GM12878 (cell line): ENCODE measurements around the gene GPR21. TPM values are rescaled to one million over a fixed set of nuclear protein-coding genes. Genes with fewer than 3 reads are reported as not detected.

ENCODE experiments used
- ATAC-seq: fragments of 200-7000 bp; cut with Tn5 transposase; 3 replicates; pipeline ENCODE4 v1.9.1; 2020; ENCODE audit warnings: mild to moderate bottlenecking, moderate library complexity
- BruUV-seq: library from RNA; stranded (reverse); fragments of 400-500 nt; replicated peaks from 2 replicates; lab custom pipeline; 2021; lab: Mats Ljungman, UMichigan
- CTCF ChIA-PET: fragments of 300-600 bp; sonication (Branson Sonifier 250); formaldehyde crosslinking; extraction: SDS; loops from one replicate; lab custom pipeline; 2021; ENCODE audit warnings: inconsistent platforms; lab: Yijun Ruan, JAX
- POLR2A ChIA-PET: fragments of 350-600 bp; formaldehyde crosslinking; extraction: SDS; loops from one replicate; lab custom pipeline; 2021; ENCODE audit warnings: inconsistent platforms; lab: Charles Lee
- RAD21 ChIA-PET: fragments of 300-600 bp; sonication (Branson Sonifier 250); formaldehyde crosslinking; loops from one replicate; lab custom pipeline; 2023; ENCODE audit warnings: antibody characterized with exemption; ENCODE audit not compliant: unreplicated experiment; lab: Charles Lee
- SMC1A ChIA-PET: fragments of 300-600 bp; sonication (Branson Sonifier 250); formaldehyde crosslinking; loops from one replicate; lab custom pipeline; 2023; ENCODE audit not compliant: unreplicated experiment, uncharacterized antibody; lab: Charles Lee
- DNase-seq: peaks from one replicate; pipeline ENCODE4 v3.0.0-alpha.2; 2011; ENCODE audit warnings: low read depth, low spot score
- FAIRE-seq: peaks from 3 replicates; lab custom pipeline; 2011; peaks lifted over from hg19 to GRCh38; lab: Jason Lieb, UNC
- H2AFZ ChIP-seq: 2 replicates; pipeline ENCODE4 v1.6.0; 2011; ENCODE audit warnings: low read depth, low read length, control low read depth; ENCODE audit not compliant: control insufficient read depth
- H3K27ac ChIP-seq: 2 replicates; pipeline ENCODE4 v1.5.1; 2011; ENCODE audit warnings: control low read depth; ENCODE audit not compliant: control insufficient read depth, insufficient read depth
- H3K27me3 ChIP-seq, 2 experiments: replicated peaks in 1 of 2; 2 replicates each; pipeline versions ENCODE4 v1.6.0 to v1.6.1; 2011; ENCODE audit warnings: low read length in 1 of 2; ENCODE audit not compliant: control insufficient read depth in 2 of 2, insufficient read depth in 2 of 2
- H3K36me3 ChIP-seq, 2 experiments: 2 replicates each; pipeline ENCODE4 v1.5.1; 2011; ENCODE audit warnings: low read length in 1 of 2; ENCODE audit not compliant: control insufficient read depth in 2 of 2, insufficient read depth in 2 of 2
- H3K4me1 ChIP-seq: 2 replicates; pipeline ENCODE4 v1.6.1; 2011; ENCODE audit warnings: mild to moderate bottlenecking, low read length, moderate library complexity, mixed read lengths; ENCODE audit not compliant: control insufficient read depth, insufficient read depth
- H3K4me2 ChIP-seq: 2 replicates; pipeline ENCODE4 v1.6.0; 2011; ENCODE audit warnings: control low read depth; ENCODE audit not compliant: control insufficient read depth, insufficient read depth
- H3K4me3 ChIP-seq: fragments of 200-600 bp; sonication (generic); 2 replicates; pipeline ENCODE4 v1.5.1; 2016
- H3K79me2 ChIP-seq: 2 replicates; pipeline ENCODE4 v1.6.0; 2011; ENCODE audit warnings: low read length; ENCODE audit not compliant: control insufficient read depth, insufficient read depth
- H3K9ac ChIP-seq: 2 replicates; pipeline ENCODE4 v1.8.0; 2011; ENCODE audit warnings: low read length, control low read depth, mixed read lengths; ENCODE audit not compliant: control insufficient read depth, insufficient read depth
- H3K9me3 ChIP-seq: replicated peaks from 3 replicates; pipeline ENCODE4 v1.5.1; 2011; ENCODE audit warnings: mild to moderate bottlenecking, low read length; ENCODE audit not compliant: control insufficient read depth, insufficient read depth
- H4K20me1 ChIP-seq: 2 replicates; pipeline ENCODE4 v1.6.0; 2011; ENCODE audit not compliant: control insufficient read depth, insufficient read depth
- MEF2A ChIP-seq: IDR thresholded peaks from 2 replicates; pipeline ENCODE4 v1.6.1; 2011; ENCODE audit warnings: low read depth, mild to moderate bottlenecking, low read length, moderate library complexity; ENCODE audit not compliant: insufficient read depth
- NBN ChIP-seq: fragments of 450-650 bp; IDR thresholded peaks from 2 replicates; pipeline ENCODE4 v1.6.1; 2016
- NR2C1 ChIP-seq: fragments of 450-650 bp; IDR thresholded peaks from 2 replicates; pipeline ENCODE4 v1.6.1; 2017; ENCODE audit warnings: antibody characterized with exemption, mild to moderate bottlenecking, moderate library complexity
- NR2C2 ChIP-seq: IDR thresholded peaks from 2 replicates; pipeline ENCODE4 v1.6.1; 2011; ENCODE audit warnings: borderline replicate concordance, low read depth; ENCODE audit not compliant: control insufficient read depth, insufficient read length
- WGBS: methylation state at CpG from one replicate; pipeline ENCODE4 v1.1.6; 2016; ENCODE audit warnings: low lambda C conversion rate; ENCODE audit not compliant: insufficient replicate concordance, insufficient coverage; ENCODE audit errors: missing lambda C conversion rate; 5-methylcytosine and 5-hydroxymethylcytosine counted together
- in situ Hi-C: fragments of 300-500 bp; cut with MboI; formaldehyde crosslinking; loops from 9 replicates; pipeline ENCODE4 v1.14.3; 2018; ENCODE audit warnings: mixed read lengths
- intact Hi-C: fragments of 100-400 bp; cut with micrococcal nuclease; formaldehyde crosslinking; loops from one replicate; pipeline ENCODE4 v1.14.2; 2022; ENCODE audit not compliant: unreplicated experiment
- polyA plus RNA-seq, 11 experiments: library from polyadenylated mRNA; depleted of rRNA in 4 of 11; unstranded in 6 of 11; stranded (reverse) in 5 of 11; fragments of >200 nt; fragmentation: Nextera tagmentation in 4 of 11; fragmentation: Illumina TruSeq in 1 of 11; extraction: Ambion mirVana in 4 of 11; extraction: Trizol in 1 of 11; gene quantifications; 1 replicate in 1 of 11; 2 replicates in 10 of 11; pipeline versions ENCODE4 v1.2.1 to v1.2.3, GENCODE V29; 2011 to 2016; ENCODE audit warnings: inconsistent platforms in 2 of 11, missing spikeins in 2 of 11, low read depth in 1 of 11
- total RNA-seq, 4 experiments: library from RNA; depleted of rRNA in 3 of 4; stranded (reverse); fragments of >200 nt in 3 of 4; fragmentation: Illumina TruSeq in 1 of 4; extraction: Trizol in 1 of 4; gene quantifications; 2 replicates each; pipeline versions ENCODE4 v1.2.1 to v1.2.3, GENCODE V29; 2013 to 2021
- TF ChIP-seq, protein P1 (sequence below): IDR thresholded peaks from 2 replicates; pipeline ENCODE4 v1.6.1; 2011; ENCODE audit warnings: borderline replicate concordance, low read depth, mild to moderate bottlenecking, moderate library complexity, low read length; ENCODE audit not compliant: insufficient read depth, poor library complexity, severe bottlenecking
- TF ChIP-seq, protein P2 (sequence below): fragments of 450-650 bp; IDR thresholded peaks from 2 replicates; pipeline ENCODE4 v1.6.1; 2017; ENCODE audit warnings: mild to moderate bottlenecking

The GPR21 gene
- total and polyA plus RNA-seq, 10 of the 15 experiments (the other 5 are each of a cell fraction or from before 2014, with no cell fraction given): 0.09 to 1.9 (median 0.57) TPM; not detected in 4

DNA sequence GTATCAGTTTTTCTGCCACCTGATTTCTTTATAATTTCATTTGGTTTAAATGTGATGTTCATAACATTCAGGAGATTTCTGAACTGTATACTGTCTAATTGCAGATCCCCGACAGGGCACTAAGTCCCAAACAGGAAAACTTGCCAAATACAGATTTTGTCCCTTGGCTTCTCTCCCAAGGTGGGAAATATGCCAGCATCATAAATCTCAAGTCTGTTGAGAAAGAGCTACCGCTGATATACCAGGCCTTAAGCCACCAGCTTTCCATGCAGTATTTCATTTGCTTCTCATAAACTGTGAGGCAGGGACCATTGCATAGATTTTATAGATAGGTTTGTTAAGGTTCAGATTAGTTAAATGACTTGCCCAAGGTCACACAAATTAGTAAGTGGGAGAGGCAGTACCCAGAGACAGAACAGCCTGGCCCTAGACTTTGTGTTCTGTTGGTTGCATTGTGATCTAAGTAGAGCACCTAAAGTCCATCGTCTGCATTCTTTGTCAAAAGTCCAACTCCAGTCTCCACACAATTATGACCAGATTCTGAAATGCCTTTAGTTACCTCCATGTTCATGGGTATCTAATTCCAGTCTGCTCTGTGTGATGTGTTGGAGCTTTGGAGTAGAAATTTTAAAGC lies 16.2 kb downstream of the GPR21 start:
- DNase-seq: no peak
- no peak for FAIRE-seq
- Histone ChIP-seq H4K20me1 (no peaks in the 10 kb centered on the region), H3K36me3 (no peaks in the 10 kb centered on the region; a peak in 1 of 4 replicates), H3K79me2 (no peaks in the 10 kb centered on the region), H3K4me3 (no peak overlapping the region), H3K27me3 (no peaks in the 10 kb centered on the region), H2AFZ (no peak overlapping the region), H3K4me1 (no peaks in the 10 kb centered on the region), H3K9ac (no peak overlapping the region), H3K9me3 (no peaks in the 10 kb centered on the region), H3K4me2 (no peak overlapping the region), H3K27ac (no peak overlapping the region)
- in situ Hi-C loops (no loop called here), intact Hi-C loops (no loop called here)
- CTCF ChIA-PET: interaction anchor here (1.0 to 1.9 kb wide), 2 partner anchors 14 to 300 kb away, joined by 3 to 8 read pairs; no protein-coding TSS in a partner anchor
- 98% methylated on average over 3 of the region's 3 CpGs for WGBS
- SMC1A ChIA-PET: interaction anchor here (0.6 to 1.2 kb wide), 2 partner anchors 28 to 46 kb away, joined by 3 to 4 read pairs; no protein-coding TSS in a partner anchor
- no TSS peak for BruUV-seq
- TF ChIP-seq, protein P1, sequence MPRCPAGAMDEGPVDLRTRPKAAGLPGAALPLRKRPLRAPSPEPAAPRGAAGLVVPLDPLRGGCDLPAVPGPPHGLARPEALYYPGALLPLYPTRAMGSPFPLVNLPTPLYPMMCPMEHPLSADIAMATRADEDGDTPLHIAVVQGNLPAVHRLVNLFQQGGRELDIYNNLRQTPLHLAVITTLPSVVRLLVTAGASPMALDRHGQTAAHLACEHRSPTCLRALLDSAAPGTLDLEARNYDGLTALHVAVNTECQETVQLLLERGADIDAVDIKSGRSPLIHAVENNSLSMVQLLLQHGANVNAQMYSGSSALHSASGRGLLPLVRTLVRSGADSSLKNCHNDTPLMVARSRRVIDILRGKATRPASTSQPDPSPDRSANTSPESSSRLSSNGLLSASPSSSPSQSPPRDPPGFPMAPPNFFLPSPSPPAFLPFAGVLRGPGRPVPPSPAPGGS: no peak
- no peak for TF ChIP-seq NR2C1
- TF ChIP-seq, protein P2, sequence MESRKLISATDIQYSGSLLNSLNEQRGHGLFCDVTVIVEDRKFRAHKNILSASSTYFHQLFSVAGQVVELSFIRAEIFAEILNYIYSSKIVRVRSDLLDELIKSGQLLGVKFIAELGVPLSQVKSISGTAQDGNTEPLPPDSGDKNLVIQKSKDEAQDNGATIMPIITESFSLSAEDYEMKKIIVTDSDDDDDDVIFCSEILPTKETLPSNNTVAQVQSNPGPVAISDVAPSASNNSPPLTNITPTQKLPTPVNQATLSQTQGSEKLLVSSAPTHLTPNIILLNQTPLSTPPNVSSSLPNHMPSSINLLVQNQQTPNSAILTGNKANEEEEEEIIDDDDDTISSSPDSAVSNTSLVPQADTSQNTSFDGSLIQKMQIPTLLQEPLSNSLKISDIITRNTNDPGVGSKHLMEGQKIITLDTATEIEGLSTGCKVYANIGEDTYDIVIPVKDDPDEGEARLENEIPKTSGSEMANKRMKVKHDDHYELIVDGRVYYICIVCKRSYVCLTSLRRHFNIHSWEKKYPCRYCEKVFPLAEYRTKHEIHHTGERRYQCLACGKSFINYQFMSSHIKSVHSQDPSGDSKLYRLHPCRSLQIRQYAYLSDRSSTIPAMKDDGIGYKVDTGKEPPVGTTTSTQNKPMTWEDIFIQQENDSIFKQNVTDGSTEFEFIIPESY: no peak
- TF ChIP-seq MEF2A: no peak
- TF ChIP-seq NBN: no peak
- TF ChIP-seq NR2C2: no peak
- no peak for ATAC-seq
- RAD21 ChIA-PET: no interaction called here
- POLR2A ChIA-PET: no interaction called here
